ENCODE data around the gene METRNL. TPM values are rescaled to one million over a fixed set of nuclear protein-coding genes. Genes with fewer than 3 reads are reported as not detected.

Gene METRNL
- total RNA-seq, 1 donor from 2014 or later: 63.8 TPM

- H3K27ac Mint-ChIP-seq (ENCODE audit: unreplicated experiment): no peak overlapping the region
- DNase-seq (ENCODE audit: low spot score): no peak
- no peak overlapping the region for H3K4me3 Mint-ChIP-seq (ENCODE audit: unreplicated experiment)
- H3K36me3 Mint-ChIP-seq (ENCODE audit: low read depth): peaks cover 18% of the 10 kb centered on the region
- H3K9me3 Mint-ChIP-seq (ENCODE audit: low read depth): no peaks in the 10 kb centered on the region
- no peak for TF ChIP-seq CTCF (IDR thresholded peaks at IDR 0.05)
- H3K27me3 Mint-ChIP-seq (ENCODE audit: low read depth): no peaks in the 10 kb centered on the region
- H3K4me1 Mint-ChIP-seq (ENCODE audit: low read depth): peaks cover 15% of the 10 kb centered on the region
These were observed 14.1 kb downstream of the METRNL start for GRCh38 chr17:83093506-83093905.

DNA sequence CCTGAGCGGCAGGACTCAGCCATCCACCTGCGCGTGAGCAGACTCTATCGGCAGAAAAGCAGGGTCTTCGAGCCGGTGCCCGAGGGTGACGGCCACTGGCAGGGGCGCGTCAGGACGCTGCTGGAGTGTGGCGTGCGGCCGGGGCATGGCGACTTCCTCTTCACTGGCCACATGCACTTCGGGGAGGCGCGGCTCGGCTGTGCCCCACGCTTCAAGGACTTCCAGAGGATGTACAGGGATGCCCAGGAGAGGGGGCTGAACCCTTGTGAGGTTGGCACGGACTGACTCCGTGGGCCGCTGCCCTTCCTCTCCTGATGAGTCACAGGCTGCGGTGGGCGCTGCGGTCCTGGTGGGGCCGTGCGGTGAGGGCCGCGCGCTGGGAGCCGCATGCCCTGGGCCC, 14.9 kb downstream of the METRNL start:
- no peaks in the 10 kb centered on the region for H3K27me3 Mint-ChIP-seq (ENCODE audit: low read depth)
- peaks cover 15% of the 10 kb centered on the region for H3K36me3 Mint-ChIP-seq (ENCODE audit: low read depth)
- peaks cover 18% of the 10 kb centered on the region for H3K4me1 Mint-ChIP-seq (ENCODE audit: low read depth)
- H3K9me3 Mint-ChIP-seq (ENCODE audit: low read depth): no peaks in the 10 kb centered on the region
- no peak for DNase-seq (ENCODE audit: low spot score)
- no peak overlapping the region for H3K4me3 Mint-ChIP-seq (ENCODE audit: unreplicated experiment)
- no peak overlapping the region for H3K27ac Mint-ChIP-seq (ENCODE audit: unreplicated experiment)
- no peak for TF ChIP-seq CTCF (IDR thresholded peaks at IDR 0.05)

GRCh38 chr17:83095016-83095415, 15.6 kb downstream of the METRNL start:
- Mint-ChIP-seq H3K36me3 (ENCODE audit: low read depth) (peaks cover 15% of the 10 kb centered on the region), H3K27me3 (ENCODE audit: low read depth) (no peaks in the 10 kb centered on the region), H3K4me1 (ENCODE audit: low read depth) (peaks cover 21% of the 10 kb centered on the region), H3K4me3 (ENCODE audit: unreplicated experiment) (no peak overlapping the region), H3K27ac (ENCODE audit: unreplicated experiment) (no peak overlapping the region), H3K9me3 (ENCODE audit: low read depth) (no peaks in the 10 kb centered on the region)
- no peak for TF ChIP-seq CTCF (IDR thresholded peaks at IDR 0.05)
- no peak for DNase-seq (ENCODE audit: low spot score)

DNA sequence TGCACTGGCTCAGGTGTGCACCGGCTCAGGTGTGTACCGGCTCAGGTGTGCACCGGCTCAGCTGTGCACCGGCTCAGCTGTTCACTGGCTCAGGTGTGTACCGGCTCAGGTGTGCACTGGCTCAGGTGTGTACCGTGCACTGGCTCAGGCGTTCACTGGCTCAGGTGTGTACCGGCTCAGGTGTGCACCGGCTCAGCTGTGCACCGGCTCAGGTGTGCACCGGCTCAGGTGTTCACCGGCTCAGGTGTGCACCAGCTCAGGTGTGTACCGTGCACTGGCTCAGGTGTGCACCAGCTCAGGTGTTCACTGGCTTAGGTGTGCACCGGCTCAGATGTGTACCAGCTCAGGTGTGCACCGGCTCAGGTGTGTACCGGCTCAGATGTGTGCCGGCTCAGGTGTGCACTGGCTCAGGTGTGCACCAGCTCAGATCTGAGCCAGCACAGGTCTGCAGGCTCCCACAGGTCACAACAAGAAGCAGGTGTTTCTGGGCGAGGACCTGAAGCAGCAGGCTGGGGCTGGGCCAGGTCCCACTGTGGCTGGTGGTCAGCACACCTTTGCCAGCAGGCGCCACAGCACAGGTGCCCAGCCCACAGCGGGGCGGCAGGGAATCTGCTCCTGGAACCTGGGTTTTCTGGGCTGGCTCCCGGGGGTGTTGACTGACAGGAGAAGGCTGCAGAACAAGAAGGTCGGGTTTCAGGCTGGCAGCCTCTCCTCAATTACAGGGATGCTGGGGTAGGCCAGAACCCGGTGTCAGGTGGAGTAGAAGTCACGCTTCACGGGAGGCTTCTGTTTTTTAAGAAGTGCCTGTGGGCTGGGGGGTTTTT, 17.2 kb downstream of the METRNL start:
- H3K36me3 Mint-ChIP-seq (ENCODE audit: low read depth): peaks cover 14% of the 10 kb centered on the region
- no peak overlapping the region for H3K4me3 Mint-ChIP-seq (ENCODE audit: unreplicated experiment)
- H3K4me1 Mint-ChIP-seq (ENCODE audit: low read depth): peaks cover 34% of the 10 kb centered on the region
- H3K9me3 Mint-ChIP-seq (ENCODE audit: low read depth): no peaks in the 10 kb centered on the region
- DNase-seq (ENCODE audit: low spot score): no peak
- no peak for TF ChIP-seq CTCF (IDR thresholded peaks at IDR 0.05)
- H3K27ac Mint-ChIP-seq (ENCODE audit: unreplicated experiment): no peak overlapping the region
- no peaks in the 10 kb centered on the region for H3K27me3 Mint-ChIP-seq (ENCODE audit: low read depth)

GRCh38 chr17:83097831-83098230, 18.4 kb downstream of the METRNL start:
- no peak for DNase-seq (ENCODE audit: low spot score)
- Mint-ChIP-seq H3K4me3 (ENCODE audit: unreplicated experiment) (no peak overlapping the region), H3K36me3 (ENCODE audit: low read depth) (peaks cover 12% of the 10 kb centered on the region), H3K9me3 (ENCODE audit: low read depth) (no peaks in the 10 kb centered on the region), H3K4me1 (ENCODE audit: low read depth) (peaks cover 38% of the 10 kb centered on the region), H3K27me3 (ENCODE audit: low read depth) (no peaks in the 10 kb centered on the region), H3K27ac (ENCODE audit: unreplicated experiment) (no peak overlapping the region)
- no peak for TF ChIP-seq CTCF (IDR thresholded peaks at IDR 0.05)

All from chondrocyte (in vitro differentiated cells).